Calu3 (cell line): ENCODE results near the gene SH2B3. TPM values are rescaled to one million over a fixed set of nuclear protein-coding genes. Genes with fewer than 3 reads are reported as not detected.

ENCODE experiments used
- BruUV-seq: library from RNA; stranded (reverse); fragments of 400-500 nt; replicated peaks from 2 replicates; lab custom pipeline; 2021; lab: Mats Ljungman, UMichigan
- CTCF ChIA-PET: fragments of 300-600 bp; sonication (Branson Sonifier 250); formaldehyde crosslinking; loops from one replicate; lab custom pipeline; 2022; ENCODE audit warnings: antibody characterized with exemption; lab: Charles Lee
- DNase-seq: peaks from one replicate; pipeline ENCODE4 v3.0.0; 2022
- H3K27ac Mint-ChIP-seq: one replicate; pipeline ENCODE4 v1.8.0; 2022; ENCODE audit warnings: mixed read lengths; ENCODE audit not compliant: unreplicated experiment
- H3K27me3 Mint-ChIP-seq: one replicate; pipeline ENCODE4 v1.8.0; 2022; ENCODE audit warnings: mixed read lengths; ENCODE audit not compliant: unreplicated experiment
- H3K36me3 Mint-ChIP-seq: one replicate; pipeline ENCODE4 v1.8.0; 2022; ENCODE audit warnings: mild to moderate bottlenecking, moderate library complexity, mixed read lengths; ENCODE audit not compliant: insufficient read depth, unreplicated experiment
- H3K4me1 Mint-ChIP-seq: one replicate; pipeline ENCODE4 v1.8.0; 2022; ENCODE audit warnings: mild to moderate bottlenecking, low read depth, mixed read lengths; ENCODE audit not compliant: unreplicated experiment
- H3K4me3 Mint-ChIP-seq: one replicate; pipeline ENCODE4 v1.8.0; 2022; ENCODE audit warnings: mild to moderate bottlenecking, low read depth, moderate library complexity, mixed read lengths; ENCODE audit not compliant: unreplicated experiment
- H3K9me3 Mint-ChIP-seq: one replicate; pipeline ENCODE4 v1.8.0; 2022; ENCODE audit warnings: low read depth, mixed read lengths; ENCODE audit not compliant: unreplicated experiment
- CTCF ChIP-seq: fragments of 200-600 bp; IDR thresholded peaks from one replicate; pipeline ENCODE4 v1.8.0; 2022; ENCODE audit warnings: antibody characterized with exemption; ENCODE audit not compliant: unreplicated experiment
- intact Hi-C: fragments of 100-400 bp; cut with micrococcal nuclease; formaldehyde crosslinking; loops from one replicate; pipeline ENCODE4 v1.10.0; 2022; ENCODE audit not compliant: unreplicated experiment
- total RNA-seq: library from RNA; stranded (reverse); gene quantifications from 2 replicates; pipeline ENCODE4 v1.2.3, GENCODE V29; 2022

SH2B3 gene
- total RNA-seq, 1 experiment from 2014 or later, result 14.3 TPM

GRCh38 chr12:111411185-111411764, 5.6 kb downstream of the SH2B3 start:
- no peak overlapping the region for H3K27ac Mint-ChIP-seq
- H3K27me3 Mint-ChIP-seq, result no peaks in the 10 kb centered on the region
- peaks cover 21% of the 10 kb centered on the region for H3K36me3 Mint-ChIP-seq
- H3K4me3 Mint-ChIP-seq, result no peak overlapping the region
- CTCF ChIA-PET, result no interaction called here
- DNase-seq, result no peak
- H3K9me3 Mint-ChIP-seq, result no peaks in the 10 kb centered on the region
- no TSS peak for BruUV-seq
- peaks cover 55% of the 10 kb centered on the region for H3K4me1 Mint-ChIP-seq
- intact Hi-C loops, result no loop called here
- no peak for TF ChIP-seq CTCF

GRCh38 chr12:111412007-111412829, 6.5 kb downstream of the SH2B3 start:
- Mint-ChIP-seq H3K4me1 (peaks cover 55% of the 10 kb centered on the region), H3K27me3 (no peaks in the 10 kb centered on the region), H3K27ac (peak overlapping the region; percentile 9), H3K9me3 (no peaks in the 10 kb centered on the region), H3K36me3 (peaks cover 12% of the 10 kb centered on the region), H3K4me3 (no peak overlapping the region)
- no peak for TF ChIP-seq CTCF
- no TSS peak for BruUV-seq
- DNase-seq, result no peak
- intact Hi-C loops, result no loop called here
- CTCF ChIA-PET, result interaction anchor here (0.6 kb wide), 1 partner anchor 40 kb away, joined by 3 read pairs; no protein-coding TSS in a partner anchor

GRCh38 chr12:111412830-111413441, 7.2 kb downstream of the SH2B3 start:
- Mint-ChIP-seq H3K27me3 (no peaks in the 10 kb centered on the region), H3K27ac (peak overlapping the region; percentile 9), H3K4me1 (peaks cover 48% of the 10 kb centered on the region), H3K9me3 (no peaks in the 10 kb centered on the region), H3K4me3 (no peak overlapping the region), H3K36me3 (peaks cover 5% of the 10 kb centered on the region)
- no peak for DNase-seq
- BruUV-seq, result no TSS peak
- CTCF ChIA-PET, result interaction anchor here (0.6 to 1.1 kb wide), 2 partner anchors 16 to 325 kb away, joined by 4 read pairs; no protein-coding TSS in a partner anchor
- TF ChIP-seq CTCF, result no peak
- intact Hi-C loops, result no loop called here

GRCh38 chr12:111413442-111414086, 7.8 kb downstream of the SH2B3 start:
- Mint-ChIP-seq H3K4me1 (peaks cover 42% of the 10 kb centered on the region), H3K27me3 (no peaks in the 10 kb centered on the region), H3K36me3 (peaks cover 5% of the 10 kb centered on the region), H3K27ac (peak overlapping the region; percentile 9), H3K4me3 (no peak overlapping the region), H3K9me3 (no peaks in the 10 kb centered on the region)
- BruUV-seq, result no TSS peak
- intact Hi-C loops, result no loop called here
- CTCF ChIA-PET, result interaction anchor here (0.6 to 1.1 kb wide), 3 partner anchors 16 to 324 kb away, joined by 4 read pairs; no protein-coding TSS in a partner anchor
- no peak for DNase-seq
- no peak for TF ChIP-seq CTCF
